Retinal pigment epithelial cell (primary cell): Measurements from ENCODE around the gene ZKSCAN5.

ENCODE experiments used
- DNase-seq: peaks from one replicate; pipeline ENCODE4 v3.0.0-alpha.2; 2010; ENCODE audit warnings: low read depth
- H3K4me3 ChIP-seq: 2 replicates; pipeline ENCODE4 v1.5.1; 2011; ENCODE audit warnings: mild to moderate bottlenecking, low read length, control low read depth, moderate library complexity
- CTCF ChIP-seq: conservative IDR thresholded peaks from 2 replicates; pipeline ENCODE4 v1.5.1; 2011; ENCODE audit warnings: low read depth, low read length, control low read depth, inconsistent platforms

ZKSCAN5 gene

DNA sequence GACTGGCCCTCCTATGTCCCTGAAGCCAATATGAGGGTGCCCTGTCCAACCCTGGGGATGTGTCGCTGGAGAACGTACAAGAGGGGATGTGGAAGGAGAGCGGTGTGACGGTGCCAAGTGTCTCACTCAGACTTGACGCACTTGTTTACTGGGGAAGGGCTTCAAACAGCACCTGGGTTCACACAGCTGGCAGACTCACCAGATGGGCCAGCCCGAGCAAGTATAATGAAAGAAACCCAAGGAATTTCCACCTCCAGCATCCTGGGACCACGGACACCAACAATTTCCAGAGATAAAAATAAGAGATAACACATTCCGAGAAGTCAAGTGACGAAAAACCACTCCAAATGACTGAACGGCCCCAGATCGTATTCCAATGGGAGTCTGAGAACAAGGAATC is 43.8 kb upstream of the ZKSCAN5 start:
- DNase-seq: no peak
- no peak for TF ChIP-seq CTCF
- H3K4me3 ChIP-seq: no peak overlapping the region

DNA sequence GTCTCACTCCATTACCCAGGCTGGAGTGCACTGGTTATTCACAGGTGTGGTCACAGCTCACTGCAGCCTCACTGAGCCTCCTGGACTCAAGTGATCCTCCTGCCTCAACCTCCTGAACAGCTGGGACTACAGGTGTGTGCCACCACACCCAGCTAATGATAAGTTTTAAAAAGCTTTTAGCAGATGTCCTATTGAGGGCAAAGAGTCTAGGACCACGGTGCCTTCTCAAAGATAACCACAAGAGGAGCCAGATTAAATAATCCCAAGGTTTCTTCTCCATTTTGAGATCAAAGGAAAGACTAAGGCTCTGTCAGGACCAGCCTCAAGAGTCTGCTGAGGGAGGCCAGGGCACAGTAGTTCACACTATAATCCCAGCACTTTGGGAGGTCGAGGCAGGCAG is 43.2 kb upstream of the ZKSCAN5 start:
- no peak overlapping the region for H3K4me3 ChIP-seq
- peak; percentile 2 for TF ChIP-seq CTCF
- DNase-seq: no peak

DNA sequence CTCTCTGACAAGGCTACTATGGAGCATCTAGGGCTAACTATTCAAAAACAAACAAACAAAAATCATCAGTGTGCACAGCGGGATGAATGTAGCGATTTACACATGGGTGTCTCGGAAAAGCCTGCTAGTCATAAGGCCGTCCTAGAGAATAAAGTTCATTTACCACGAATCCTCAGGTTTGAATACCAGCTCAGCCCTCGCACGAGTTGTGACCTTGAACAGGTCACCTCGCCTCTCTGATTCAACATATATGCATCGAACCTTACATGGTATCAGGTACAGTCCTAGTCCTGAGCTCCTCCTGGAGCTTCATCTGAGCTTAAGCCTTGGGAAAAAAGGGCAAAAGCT is 39.1 kb upstream of the ZKSCAN5 start:
- peak overlapping the region; percentile 76 for H3K4me3 ChIP-seq
- no peak for TF ChIP-seq CTCF
- DNase-seq: no peak

DNA sequence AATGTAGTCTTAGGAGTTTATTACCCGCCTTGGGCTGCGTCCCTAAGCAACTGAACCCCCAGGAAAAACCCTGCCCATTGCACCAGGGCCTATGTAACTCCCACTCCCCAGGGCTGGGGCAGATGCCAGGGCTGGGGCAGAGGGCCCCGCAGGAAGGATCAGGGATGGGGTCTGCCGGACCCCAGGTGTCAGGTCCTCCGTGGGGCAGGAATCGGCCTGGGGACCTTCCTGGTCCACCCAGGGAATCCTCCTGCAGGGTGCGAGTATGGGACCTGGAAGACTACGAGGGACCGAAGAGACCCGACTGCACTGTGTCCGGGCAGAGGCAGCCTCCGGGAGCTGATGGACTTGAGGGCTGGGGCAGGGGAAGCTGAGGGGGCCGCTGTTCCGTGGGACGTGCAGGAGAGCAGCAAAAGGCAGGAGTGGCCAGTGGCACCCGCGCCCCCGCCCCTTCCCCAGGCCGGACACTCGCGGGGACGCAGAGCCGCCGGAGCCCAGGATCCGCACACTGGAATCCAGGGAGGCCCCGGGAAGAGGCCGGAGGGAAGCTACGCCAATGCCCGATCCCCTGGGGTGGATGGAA is 36.0 kb upstream of the ZKSCAN5 start:
- H3K4me3 ChIP-seq: no peak overlapping the region
- no peak for TF ChIP-seq CTCF
- no peak for DNase-seq

GRCh38 chr7:99469381-99470065 is 34.9 kb upstream of the ZKSCAN5 start:
- no peak for DNase-seq
- no peak for TF ChIP-seq CTCF
- no peak overlapping the region for H3K4me3 ChIP-seq

GRCh38 chr7:99472561-99473314 is 31.7 kb upstream of the ZKSCAN5 start, which contains the start of gene ZNF789:
Gene ZNF789 (plus strand): TSS chr7:99472890. CDS start chr7:99476457, 3,567 bp downstream.
- DNase-seq: peak; percentile 90
- TF ChIP-seq CTCF: no peak
- H3K4me3 ChIP-seq: peak within 1 kb of the TSS; percentile 77

GRCh38 chr7:99473315-99473596 is 31.2 kb upstream of the ZKSCAN5 start:
- DNase-seq: peak; percentile 70
- peak overlapping the region; percentile 77 for H3K4me3 ChIP-seq
- TF ChIP-seq CTCF: no peak
